ENCODE data around the gene ZNF462. TPM values are rescaled to one million over a fixed set of nuclear protein-coding genes. Genes with fewer than 3 reads are reported as not detected.

ZNF462 gene
- total RNA-seq, 1 experiment from 2014 or later: 121 TPM

DNA sequence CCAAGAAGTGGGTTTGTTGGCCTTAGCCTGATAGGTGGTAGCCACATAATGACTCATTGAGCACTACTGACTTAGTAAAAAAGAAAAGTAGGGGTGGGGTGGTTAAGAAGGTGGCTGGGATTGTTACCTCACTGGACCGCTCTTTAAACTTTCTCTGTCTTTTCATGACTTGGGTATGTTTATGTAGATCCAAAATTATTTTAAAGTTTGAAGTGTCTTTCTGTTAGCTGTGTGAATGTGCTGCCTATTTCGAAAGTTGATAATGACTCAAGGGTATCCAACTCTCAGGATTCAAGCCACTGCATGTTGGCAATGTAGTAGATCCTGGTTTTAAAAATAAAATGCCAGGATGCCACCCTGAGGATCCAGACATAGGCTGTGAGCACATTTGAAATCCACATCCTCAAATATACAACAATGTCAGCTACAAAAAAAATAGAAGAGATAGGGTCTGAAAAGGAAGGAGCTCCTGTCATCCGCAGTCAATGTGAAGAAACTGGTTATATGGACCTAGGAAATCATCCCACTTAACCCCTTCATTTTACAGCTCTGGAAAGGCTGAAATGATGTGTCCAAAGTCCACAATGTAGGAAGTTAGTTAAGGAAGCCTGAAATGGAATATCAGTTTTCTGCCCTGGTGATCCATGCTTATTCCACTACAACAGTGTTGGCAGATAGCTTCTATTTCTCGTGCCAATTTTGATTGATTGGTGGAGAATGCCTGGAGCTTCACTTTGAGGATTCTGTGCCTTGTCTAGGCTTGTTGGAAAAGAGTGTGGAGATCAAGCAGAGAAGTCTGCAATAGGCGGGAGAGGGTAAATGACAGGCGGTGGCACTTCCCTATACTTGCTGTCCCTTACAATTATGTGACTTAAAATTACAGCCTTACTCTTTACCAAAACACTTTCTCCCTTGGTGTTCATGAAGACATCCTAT lies 23.4 kb downstream of the ZNF462 start (continued):
- TF ChIP-seq, protein P1, sequence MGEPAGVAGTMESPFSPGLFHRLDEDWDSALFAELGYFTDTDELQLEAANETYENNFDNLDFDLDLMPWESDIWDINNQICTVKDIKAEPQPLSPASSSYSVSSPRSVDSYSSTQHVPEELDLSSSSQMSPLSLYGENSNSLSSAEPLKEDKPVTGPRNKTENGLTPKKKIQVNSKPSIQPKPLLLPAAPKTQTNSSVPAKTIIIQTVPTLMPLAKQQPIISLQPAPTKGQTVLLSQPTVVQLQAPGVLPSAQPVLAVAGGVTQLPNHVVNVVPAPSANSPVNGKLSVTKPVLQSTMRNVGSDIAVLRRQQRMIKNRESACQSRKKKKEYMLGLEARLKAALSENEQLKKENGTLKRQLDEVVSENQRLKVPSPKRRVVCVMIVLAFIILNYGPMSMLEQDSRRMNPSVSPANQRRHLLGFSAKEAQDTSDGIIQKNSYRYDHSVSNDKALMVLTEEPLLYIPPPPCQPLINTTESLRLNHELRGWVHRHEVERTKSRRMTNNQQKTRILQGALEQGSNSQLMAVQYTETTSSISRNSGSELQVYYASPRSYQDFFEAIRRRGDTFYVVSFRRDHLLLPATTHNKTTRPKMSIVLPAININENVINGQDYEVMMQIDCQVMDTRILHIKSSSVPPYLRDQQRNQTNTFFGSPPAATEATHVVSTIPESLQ (CRISPR knock-in tag; IDR thresholded peaks at IDR 0.05): no peak
- TF ChIP-seq GRHL2 (CRISPR knock-in tag; IDR thresholded peaks at IDR 0.05; ENCODE audit: insufficient replicate concordance, severe bottlenecking): no peak
- TF ChIP-seq, protein P2, sequence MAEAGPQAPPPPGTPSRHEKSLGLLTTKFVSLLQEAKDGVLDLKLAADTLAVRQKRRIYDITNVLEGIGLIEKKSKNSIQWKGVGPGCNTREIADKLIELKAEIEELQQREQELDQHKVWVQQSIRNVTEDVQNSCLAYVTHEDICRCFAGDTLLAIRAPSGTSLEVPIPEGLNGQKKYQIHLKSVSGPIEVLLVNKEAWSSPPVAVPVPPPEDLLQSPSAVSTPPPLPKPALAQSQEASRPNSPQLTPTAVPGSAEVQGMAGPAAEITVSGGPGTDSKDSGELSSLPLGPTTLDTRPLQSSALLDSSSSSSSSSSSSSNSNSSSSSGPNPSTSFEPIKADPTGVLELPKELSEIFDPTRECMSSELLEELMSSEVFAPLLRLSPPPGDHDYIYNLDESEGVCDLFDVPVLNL (CRISPR knock-in tag; IDR thresholded peaks at IDR 0.05; ENCODE audit: borderline replicate concordance, low read depth): no peak
- TF ChIP-seq, protein P3, sequence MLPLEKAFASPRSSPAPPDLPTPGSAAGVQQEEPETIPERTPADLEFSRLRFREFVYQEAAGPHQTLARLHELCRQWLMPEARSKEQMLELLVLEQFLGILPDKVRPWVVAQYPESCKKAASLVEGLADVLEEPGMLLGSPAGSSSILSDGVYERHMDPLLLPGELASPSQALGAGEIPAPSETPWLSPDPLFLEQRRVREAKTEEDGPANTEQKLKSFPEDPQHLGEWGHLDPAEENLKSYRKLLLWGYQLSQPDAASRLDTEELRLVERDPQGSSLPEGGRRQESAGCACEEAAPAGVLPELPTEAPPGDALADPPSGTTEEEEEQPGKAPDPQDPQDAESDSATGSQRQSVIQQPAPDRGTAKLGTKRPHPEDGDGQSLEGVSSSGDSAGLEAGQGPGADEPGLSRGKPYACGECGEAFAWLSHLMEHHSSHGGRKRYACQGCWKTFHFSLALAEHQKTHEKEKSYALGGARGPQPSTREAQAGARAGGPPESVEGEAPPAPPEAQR (CRISPR knock-in tag; IDR thresholded peaks at IDR 0.05): no peak
- no peak for TF ChIP-seq RELA (CRISPR knock-in tag; IDR thresholded peaks at IDR 0.05; ENCODE audit: borderline replicate concordance)
- TF ChIP-seq, protein P4, sequence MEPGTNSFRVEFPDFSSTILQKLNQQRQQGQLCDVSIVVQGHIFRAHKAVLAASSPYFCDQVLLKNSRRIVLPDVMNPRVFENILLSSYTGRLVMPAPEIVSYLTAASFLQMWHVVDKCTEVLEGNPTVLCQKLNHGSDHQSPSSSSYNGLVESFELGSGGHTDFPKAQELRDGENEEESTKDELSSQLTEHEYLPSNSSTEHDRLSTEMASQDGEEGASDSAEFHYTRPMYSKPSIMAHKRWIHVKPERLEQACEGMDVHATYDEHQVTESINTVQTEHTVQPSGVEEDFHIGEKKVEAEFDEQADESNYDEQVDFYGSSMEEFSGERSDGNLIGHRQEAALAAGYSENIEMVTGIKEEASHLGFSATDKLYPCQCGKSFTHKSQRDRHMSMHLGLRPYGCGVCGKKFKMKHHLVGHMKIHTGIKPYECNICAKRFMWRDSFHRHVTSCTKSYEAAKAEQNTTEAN (CRISPR knock-in tag; IDR thresholded peaks at IDR 0.05): no peak
- no peak for TF ChIP-seq FOXJ3 (CRISPR knock-in tag; IDR thresholded peaks at IDR 0.05; ENCODE audit: borderline replicate concordance)
- TF ChIP-seq, protein P5, sequence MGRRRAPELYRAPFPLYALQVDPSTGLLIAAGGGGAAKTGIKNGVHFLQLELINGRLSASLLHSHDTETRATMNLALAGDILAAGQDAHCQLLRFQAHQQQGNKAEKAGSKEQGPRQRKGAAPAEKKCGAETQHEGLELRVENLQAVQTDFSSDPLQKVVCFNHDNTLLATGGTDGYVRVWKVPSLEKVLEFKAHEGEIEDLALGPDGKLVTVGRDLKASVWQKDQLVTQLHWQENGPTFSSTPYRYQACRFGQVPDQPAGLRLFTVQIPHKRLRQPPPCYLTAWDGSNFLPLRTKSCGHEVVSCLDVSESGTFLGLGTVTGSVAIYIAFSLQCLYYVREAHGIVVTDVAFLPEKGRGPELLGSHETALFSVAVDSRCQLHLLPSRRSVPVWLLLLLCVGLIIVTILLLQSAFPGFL (CRISPR knock-in tag; IDR thresholded peaks at IDR 0.05; ENCODE audit: borderline replicate concordance): no peak
- TF ChIP-seq, protein P6, sequence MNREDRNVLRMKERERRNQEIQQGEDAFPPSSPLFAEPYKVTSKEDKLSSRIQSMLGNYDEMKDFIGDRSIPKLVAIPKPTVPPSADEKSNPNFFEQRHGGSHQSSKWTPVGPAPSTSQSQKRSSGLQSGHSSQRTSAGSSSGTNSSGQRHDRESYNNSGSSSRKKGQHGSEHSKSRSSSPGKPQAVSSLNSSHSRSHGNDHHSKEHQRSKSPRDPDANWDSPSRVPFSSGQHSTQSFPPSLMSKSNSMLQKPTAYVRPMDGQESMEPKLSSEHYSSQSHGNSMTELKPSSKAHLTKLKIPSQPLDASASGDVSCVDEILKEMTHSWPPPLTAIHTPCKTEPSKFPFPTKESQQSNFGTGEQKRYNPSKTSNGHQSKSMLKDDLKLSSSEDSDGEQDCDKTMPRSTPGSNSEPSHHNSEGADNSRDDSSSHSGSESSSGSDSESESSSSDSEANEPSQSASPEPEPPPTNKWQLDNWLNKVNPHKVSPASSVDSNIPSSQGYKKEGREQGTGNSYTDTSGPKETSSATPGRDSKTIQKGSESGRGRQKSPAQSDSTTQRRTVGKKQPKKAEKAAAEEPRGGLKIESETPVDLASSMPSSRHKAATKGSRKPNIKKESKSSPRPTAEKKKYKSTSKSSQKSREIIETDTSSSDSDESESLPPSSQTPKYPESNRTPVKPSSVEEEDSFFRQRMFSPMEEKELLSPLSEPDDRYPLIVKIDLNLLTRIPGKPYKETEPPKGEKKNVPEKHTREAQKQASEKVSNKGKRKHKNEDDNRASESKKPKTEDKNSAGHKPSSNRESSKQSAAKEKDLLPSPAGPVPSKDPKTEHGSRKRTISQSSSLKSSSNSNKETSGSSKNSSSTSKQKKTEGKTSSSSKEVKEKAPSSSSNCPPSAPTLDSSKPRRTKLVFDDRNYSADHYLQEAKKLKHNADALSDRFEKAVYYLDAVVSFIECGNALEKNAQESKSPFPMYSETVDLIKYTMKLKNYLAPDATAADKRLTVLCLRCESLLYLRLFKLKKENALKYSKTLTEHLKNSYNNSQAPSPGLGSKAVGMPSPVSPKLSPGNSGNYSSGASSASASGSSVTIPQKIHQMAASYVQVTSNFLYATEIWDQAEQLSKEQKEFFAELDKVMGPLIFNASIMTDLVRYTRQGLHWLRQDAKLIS (CRISPR knock-in tag; IDR thresholded peaks at IDR 0.05; ENCODE audit: borderline replicate concordance): no peak

DNA sequence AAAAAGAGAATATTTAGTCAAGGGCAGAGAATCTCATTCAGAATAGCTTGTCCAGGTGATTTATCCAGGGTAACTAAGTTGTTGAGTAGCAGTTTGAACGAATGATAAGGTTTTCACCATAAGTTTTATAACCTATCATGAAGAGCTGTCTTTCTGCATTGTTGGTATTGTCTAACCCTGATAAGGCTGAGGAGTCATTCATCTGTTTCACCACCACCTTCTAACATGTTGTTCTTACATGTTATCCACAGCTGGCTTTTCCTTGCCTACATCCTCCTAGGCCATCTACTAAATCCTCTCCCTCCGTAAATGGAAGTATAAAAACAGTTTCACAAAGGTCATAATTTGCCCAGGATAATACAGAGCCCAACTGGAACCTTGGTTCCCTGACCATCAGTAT lies 24.1 kb downstream of the ZNF462 start:
- Mint-ChIP-seq H3K4me3 (no peak overlapping the region), H3K9me3 (peaks cover 3% of the 10 kb centered on the region; the same call in 1 of the 2 replicates), H3K27me3 (ENCODE audit: low read depth) (no peaks in the 10 kb centered on the region), H3K4me1 (peaks cover 95% of the 10 kb centered on the region), H3K36me3 (peaks cover 20% of the 10 kb centered on the region), H3K27ac (peak overlapping the region; percentile 65; the same call in 1 of the 2 replicates)
- no peak for DNase-seq (ENCODE audit: low spot score)
- no peak for ATAC-seq
- ChIA-PET CTCF (no interaction called here), POLR2A (interaction anchor here (1.0 kb wide), 1 partner anchor 11 kb away, joined by 3 read pairs; no protein-coding TSS in a partner anchor)
- TF ChIP-seq, protein P7, sequence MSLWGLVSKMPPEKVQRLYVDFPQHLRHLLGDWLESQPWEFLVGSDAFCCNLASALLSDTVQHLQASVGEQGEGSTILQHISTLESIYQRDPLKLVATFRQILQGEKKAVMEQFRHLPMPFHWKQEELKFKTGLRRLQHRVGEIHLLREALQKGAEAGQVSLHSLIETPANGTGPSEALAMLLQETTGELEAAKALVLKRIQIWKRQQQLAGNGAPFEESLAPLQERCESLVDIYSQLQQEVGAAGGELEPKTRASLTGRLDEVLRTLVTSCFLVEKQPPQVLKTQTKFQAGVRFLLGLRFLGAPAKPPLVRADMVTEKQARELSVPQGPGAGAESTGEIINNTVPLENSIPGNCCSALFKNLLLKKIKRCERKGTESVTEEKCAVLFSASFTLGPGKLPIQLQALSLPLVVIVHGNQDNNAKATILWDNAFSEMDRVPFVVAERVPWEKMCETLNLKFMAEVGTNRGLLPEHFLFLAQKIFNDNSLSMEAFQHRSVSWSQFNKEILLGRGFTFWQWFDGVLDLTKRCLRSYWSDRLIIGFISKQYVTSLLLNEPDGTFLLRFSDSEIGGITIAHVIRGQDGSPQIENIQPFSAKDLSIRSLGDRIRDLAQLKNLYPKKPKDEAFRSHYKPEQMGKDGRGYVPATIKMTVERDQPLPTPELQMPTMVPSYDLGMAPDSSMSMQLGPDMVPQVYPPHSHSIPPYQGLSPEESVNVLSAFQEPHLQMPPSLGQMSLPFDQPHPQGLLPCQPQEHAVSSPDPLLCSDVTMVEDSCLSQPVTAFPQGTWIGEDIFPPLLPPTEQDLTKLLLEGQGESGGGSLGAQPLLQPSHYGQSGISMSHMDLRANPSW (CRISPR knock-in tag; conservative IDR thresholded peaks at IDR 0.05; ENCODE audit: low read depth): no peak
- TF ChIP-seq, protein P8, sequence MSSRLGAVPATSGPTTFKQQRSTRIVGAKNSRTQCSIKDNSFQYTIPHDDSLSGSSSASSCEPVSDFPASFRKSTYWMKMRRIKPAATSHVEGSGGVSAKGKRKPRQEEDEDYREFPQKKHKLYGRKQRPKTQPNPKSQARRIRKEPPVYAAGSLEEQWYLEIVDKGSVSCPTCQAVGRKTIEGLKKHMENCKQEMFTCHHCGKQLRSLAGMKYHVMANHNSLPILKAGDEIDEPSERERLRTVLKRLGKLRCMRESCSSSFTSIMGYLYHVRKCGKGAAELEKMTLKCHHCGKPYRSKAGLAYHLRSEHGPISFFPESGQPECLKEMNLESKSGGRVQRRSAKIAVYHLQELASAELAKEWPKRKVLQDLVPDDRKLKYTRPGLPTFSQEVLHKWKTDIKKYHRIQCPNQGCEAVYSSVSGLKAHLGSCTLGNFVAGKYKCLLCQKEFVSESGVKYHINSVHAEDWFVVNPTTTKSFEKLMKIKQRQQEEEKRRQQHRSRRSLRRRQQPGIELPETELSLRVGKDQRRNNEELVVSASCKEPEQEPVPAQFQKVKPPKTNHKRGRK (CRISPR knock-in tag; IDR thresholded peaks at IDR 0.05; ENCODE audit: borderline replicate concordance): no peak
- TF ChIP-seq NR3C1 (CRISPR knock-in tag; conservative IDR thresholded peaks at IDR 0.05; ENCODE audit: low read depth) (no peak), CREB1 (CRISPR knock-in tag; IDR thresholded peaks at IDR 0.05) (no peak), GRHL2 (CRISPR knock-in tag; IDR thresholded peaks at IDR 0.05; ENCODE audit: insufficient replicate concordance, severe bottlenecking) (no peak)
- TF ChIP-seq, protein P9, sequence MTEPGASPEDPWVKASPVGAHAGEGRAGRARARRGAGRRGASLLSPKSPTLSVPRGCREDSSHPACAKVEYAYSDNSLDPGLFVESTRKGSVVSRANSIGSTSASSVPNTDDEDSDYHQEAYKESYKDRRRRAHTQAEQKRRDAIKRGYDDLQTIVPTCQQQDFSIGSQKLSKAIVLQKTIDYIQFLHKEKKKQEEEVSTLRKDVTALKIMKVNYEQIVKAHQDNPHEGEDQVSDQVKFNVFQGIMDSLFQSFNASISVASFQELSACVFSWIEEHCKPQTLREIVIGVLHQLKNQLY (CRISPR knock-in tag; IDR thresholded peaks at IDR 0.05): no peak
